ENCODE results near the gene LPP.

Gene LPP

DNA sequence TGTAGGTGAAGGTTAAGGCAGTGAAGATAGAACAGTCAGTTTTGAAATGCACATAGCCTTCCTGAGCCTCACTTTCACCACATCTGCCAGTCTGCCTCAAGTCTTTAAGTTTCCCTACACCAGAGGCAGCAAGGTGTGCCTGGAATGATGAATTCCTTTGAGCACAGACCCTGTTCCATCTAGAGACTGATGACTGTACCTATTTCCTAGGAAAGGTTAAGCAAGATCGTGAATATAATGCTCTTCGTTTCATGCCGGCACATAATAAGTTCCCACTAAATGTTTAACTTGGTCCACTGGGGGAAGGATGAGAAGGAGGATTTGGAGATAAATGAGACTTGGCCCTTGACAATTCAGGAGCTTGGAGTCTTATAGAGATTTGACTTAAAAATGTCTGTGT, 141.9 kb downstream of the LPP start:
- H3K4me1 ChIP-seq (ENCODE audit: control insufficient read depth, low read length), result peaks cover 94% of the 10 kb centered on the region
- peaks cover 5% of the 10 kb centered on the region; the same call in 1 of the 2 replicates for H3F3A ChIP-seq (ENCODE audit: control insufficient read depth, insufficient read depth)
- no peak for TF ChIP-seq EZH2phosphoT487 (IDR thresholded peaks at IDR 0.05; ENCODE audit: borderline replicate concordance, low read length)
- TF ChIP-seq, protein P1, sequence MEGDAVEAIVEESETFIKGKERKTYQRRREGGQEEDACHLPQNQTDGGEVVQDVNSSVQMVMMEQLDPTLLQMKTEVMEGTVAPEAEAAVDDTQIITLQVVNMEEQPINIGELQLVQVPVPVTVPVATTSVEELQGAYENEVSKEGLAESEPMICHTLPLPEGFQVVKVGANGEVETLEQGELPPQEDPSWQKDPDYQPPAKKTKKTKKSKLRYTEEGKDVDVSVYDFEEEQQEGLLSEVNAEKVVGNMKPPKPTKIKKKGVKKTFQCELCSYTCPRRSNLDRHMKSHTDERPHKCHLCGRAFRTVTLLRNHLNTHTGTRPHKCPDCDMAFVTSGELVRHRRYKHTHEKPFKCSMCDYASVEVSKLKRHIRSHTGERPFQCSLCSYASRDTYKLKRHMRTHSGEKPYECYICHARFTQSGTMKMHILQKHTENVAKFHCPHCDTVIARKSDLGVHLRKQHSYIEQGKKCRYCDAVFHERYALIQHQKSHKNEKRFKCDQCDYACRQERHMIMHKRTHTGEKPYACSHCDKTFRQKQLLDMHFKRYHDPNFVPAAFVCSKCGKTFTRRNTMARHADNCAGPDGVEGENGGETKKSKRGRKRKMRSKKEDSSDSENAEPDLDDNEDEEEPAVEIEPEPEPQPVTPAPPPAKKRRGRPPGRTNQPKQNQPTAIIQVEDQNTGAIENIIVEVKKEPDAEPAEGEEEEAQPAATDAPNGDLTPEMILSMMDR (IDR thresholded peaks at IDR 0.05; ENCODE audit: low read depth, low read length, poor library complexity, severe bottlenecking), result no peak
- H3K79me2 ChIP-seq (ENCODE audit: control insufficient read depth, low read length), result peaks cover 87% of the 10 kb centered on the region
- no peaks in the 10 kb centered on the region for H4K20me1 ChIP-seq (ENCODE audit: control insufficient read depth, insufficient read depth, low read depth, low read length)
- H3K9me2 ChIP-seq (replicated peaks; ENCODE audit: control insufficient read depth, low read length), result no peaks in the 10 kb centered on the region
- H3K9me3 ChIP-seq (ENCODE audit: control insufficient read depth, insufficient read depth, low read length), result no peaks in the 10 kb centered on the region
- peak overlapping the region; percentile 59 for H3K4me2 ChIP-seq (ENCODE audit: low read length)
- peaks cover 9% of the 10 kb centered on the region for H3K36me3 ChIP-seq (ENCODE audit: control insufficient read depth, low read length)
- H3K4me3 ChIP-seq (ENCODE audit: low read length), result peak overlapping the region; percentile 38
- 0 out of 2 replicates have a peak overlapping the region, but pooled peaks have one; percentile 10 for H3K27ac ChIP-seq (ENCODE audit: low read depth, low read length)
- H3K27me3 ChIP-seq (ENCODE audit: control insufficient read depth, low read length), result no peaks in the 10 kb centered on the region

DNA sequence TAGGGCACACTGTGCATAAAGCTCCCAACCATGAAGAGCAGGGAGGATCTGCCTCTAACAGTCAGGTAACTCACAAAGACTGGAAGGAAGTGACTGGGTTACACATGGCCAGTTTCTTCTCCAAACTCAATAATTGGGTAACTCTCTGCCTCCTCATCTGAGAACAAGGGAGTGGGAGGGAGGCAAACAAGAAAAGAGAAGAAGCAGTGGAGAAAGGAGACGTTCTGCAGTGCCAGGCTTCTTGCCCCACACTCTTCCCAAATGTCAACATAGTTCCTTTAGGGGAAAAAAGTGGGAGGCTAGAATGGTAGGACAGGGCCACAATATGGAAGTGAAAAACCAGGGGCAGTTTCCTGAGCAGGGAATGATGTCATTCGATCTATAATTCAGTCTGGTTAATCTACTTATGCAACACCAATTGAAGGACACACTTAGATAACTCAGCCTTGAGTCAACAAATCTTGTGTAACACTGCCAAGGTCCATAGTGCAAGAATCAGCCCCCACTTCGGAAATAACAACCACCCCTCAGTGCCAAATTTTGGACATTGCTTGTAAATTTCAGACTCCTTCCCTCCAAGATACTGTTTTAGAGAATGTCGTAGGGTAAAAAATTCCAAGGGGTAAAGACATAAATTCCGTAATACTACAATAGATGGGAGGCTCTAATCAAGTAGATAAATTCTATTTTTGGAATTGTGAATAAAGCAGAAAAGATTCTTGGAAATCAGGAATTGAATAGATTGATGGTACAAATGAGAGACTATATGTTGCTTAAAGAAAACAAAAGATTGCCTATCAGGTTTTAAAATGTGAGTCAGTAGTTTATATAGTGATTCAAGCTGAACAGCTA, 143.0 kb downstream of the LPP start:
- Histone ChIP-seq H3K9me3 (ENCODE audit: control insufficient read depth, insufficient read depth, low read length) (no peaks in the 10 kb centered on the region), H3K79me2 (ENCODE audit: control insufficient read depth, low read length) (peaks cover 85% of the 10 kb centered on the region), H4K20me1 (ENCODE audit: control insufficient read depth, insufficient read depth, low read depth, low read length) (no peaks in the 10 kb centered on the region), H3K27ac (ENCODE audit: low read depth, low read length) (0 out of 2 replicates have a peak overlapping the region, but pooled peaks have one; percentile 10), H3F3A (ENCODE audit: control insufficient read depth, insufficient read depth) (peaks cover 5% of the 10 kb centered on the region; the same call in 1 of the 2 replicates), H3K4me1 (ENCODE audit: control insufficient read depth, low read length) (peaks cover 90% of the 10 kb centered on the region), H3K4me2 (ENCODE audit: low read length) (peak overlapping the region; percentile 59), H3K27me3 (ENCODE audit: control insufficient read depth, low read length) (no peaks in the 10 kb centered on the region), H3K36me3 (ENCODE audit: control insufficient read depth, low read length) (peaks cover 8% of the 10 kb centered on the region; the same call in 1 of the 2 replicates), H3K4me3 (ENCODE audit: low read length) (peak overlapping the region; percentile 38), H3K9me2 (replicated peaks; ENCODE audit: control insufficient read depth, low read length) (no peaks in the 10 kb centered on the region)
- TF ChIP-seq EZH2phosphoT487 (IDR thresholded peaks at IDR 0.05; ENCODE audit: borderline replicate concordance, low read length), result no peak
- TF ChIP-seq, protein P1 (IDR thresholded peaks at IDR 0.05; ENCODE audit: low read depth, low read length, poor library complexity, severe bottlenecking), result no peak

DNA sequence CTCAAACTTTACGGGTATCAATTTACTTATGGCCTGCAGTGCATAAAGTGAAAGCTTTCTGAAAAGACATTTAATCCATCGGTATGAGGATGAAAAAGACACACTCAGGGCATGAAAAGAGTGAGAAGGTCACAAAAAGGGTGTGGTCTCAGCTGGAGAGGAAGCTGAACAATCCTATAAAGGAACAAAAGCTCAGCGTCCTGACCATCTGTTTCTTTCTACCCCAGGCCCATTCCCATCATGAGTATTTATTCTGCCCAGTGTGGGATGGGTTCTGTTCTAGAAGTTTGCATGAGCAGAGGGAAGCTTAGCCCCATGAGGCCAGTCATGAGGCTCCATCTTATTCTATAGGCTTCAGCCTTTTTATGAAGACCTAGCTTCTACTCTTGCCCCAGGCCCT, 144.6 kb downstream of the LPP start:
- Histone ChIP-seq H3K9me2 (replicated peaks; ENCODE audit: control insufficient read depth, low read length) (no peaks in the 10 kb centered on the region), H3K79me2 (ENCODE audit: control insufficient read depth, low read length) (peaks cover 78% of the 10 kb centered on the region), H3K36me3 (ENCODE audit: control insufficient read depth, low read length) (no peaks in the 10 kb centered on the region), H3K4me1 (ENCODE audit: control insufficient read depth, low read length) (peaks cover 90% of the 10 kb centered on the region), H3K9me3 (ENCODE audit: control insufficient read depth, insufficient read depth, low read length) (no peaks in the 10 kb centered on the region), H3K27me3 (ENCODE audit: control insufficient read depth, low read length) (no peaks in the 10 kb centered on the region), H3K4me2 (ENCODE audit: low read length) (no peak overlapping the region), H3K27ac (ENCODE audit: low read depth, low read length) (no peak overlapping the region), H3F3A (ENCODE audit: control insufficient read depth, insufficient read depth) (peaks cover 5% of the 10 kb centered on the region; the same call in 1 of the 2 replicates), H3K4me3 (ENCODE audit: low read length) (no peak overlapping the region), H4K20me1 (ENCODE audit: control insufficient read depth, insufficient read depth, low read depth, low read length) (no peaks in the 10 kb centered on the region)
- no peak for TF ChIP-seq EZH2phosphoT487 (IDR thresholded peaks at IDR 0.05; ENCODE audit: borderline replicate concordance, low read length)
- TF ChIP-seq, protein P1 (IDR thresholded peaks at IDR 0.05; ENCODE audit: low read depth, low read length, poor library complexity, severe bottlenecking), result no peak
